ENCODE results near the gene RAB42. TPM values are rescaled to one million over a fixed set of nuclear protein-coding genes. Genes with fewer than 3 reads are reported as not detected.
"Not testable (repeated sequence)": the region's sequence is repeated elsewhere in the genome, so short reads cannot be mapped to it uniquely, and the experiment has no call there.

The RAB42 gene
- total RNA-seq, 1 donor from 2014 or later, result 1.6 TPM

GRCh38 chr1:28580722-28581530 is 11.1 kb upstream of the RAB42 start:
- no peak for DNase-seq (ENCODE audit: missing footprints)
- ATAC-seq, result peak; percentile 24
- intact Hi-C loops (cut with DNase I), result loop anchor here (2.0 kb wide), 2 partner anchors 28 to 62 kb away; partner anchors contain the start of genes TAF12 and TRNAU1AP

- intact Hi-C loops (cut with DNase I), result loop anchor here (2.0 kb wide), 2 partner anchors 29 to 61 kb away; partner anchors contain the start of genes TAF12 and TRNAU1AP
- DNase-seq (ENCODE audit: missing footprints), result peak; percentile 99
- peak; percentile 99 for ATAC-seq
These were observed 10.4 kb upstream of the RAB42 start for GRCh38 chr1:28581531-28582247.

- intact Hi-C loops (cut with DNase I), result no loop called here
- ATAC-seq, result peak; percentile 8
- DNase-seq (ENCODE audit: missing footprints), result no peak
These were observed 9.8 kb upstream of the RAB42 start for GRCh38 chr1:28582248-28582615.

- intact Hi-C loops (cut with DNase I); ATAC-seq; DNase-seq (ENCODE audit: missing footprints): not testable (repeated sequence)
These were observed 5.3 kb upstream of the RAB42 start for GRCh38 chr1:28586585-28587391.

GRCh38 chr1:28592321-28593071 is 431 bp downstream of the RAB42 start:
- intact Hi-C loops (cut with DNase I), result no loop called here
- no peak for DNase-seq (ENCODE audit: missing footprints)
- ATAC-seq, result peak; percentile 67

- ATAC-seq; DNase-seq (ENCODE audit: missing footprints); intact Hi-C loops (cut with DNase I): not testable (repeated sequence)
These were observed 1.9 kb downstream of the RAB42 start for GRCh38 chr1:28593988-28594356.

- DNase-seq (ENCODE audit: missing footprints); intact Hi-C loops (cut with DNase I): not testable (repeated sequence)
These were observed 2.8 kb downstream of the RAB42 start for GRCh38 chr1:28594686-28595411.

GRCh38 chr1:28595412-28596191 is 3.5 kb downstream of the RAB42 start:
- no peak for ATAC-seq
- intact Hi-C loops (cut with DNase I), result no loop called here
- DNase-seq (ENCODE audit: missing footprints), result no peak

More at GRCh38 chr1:28594686-28595411, 2.8 kb downstream of the RAB42 start:
- not testable (repeated sequence) for ATAC-seq

GRCh38 chr1:28596276-28596675 is 4.2 kb downstream of the RAB42 start:
- not testable (repeated sequence) for DNase-seq (ENCODE audit: missing footprints)

GRCh38 chr1:28601696-28602095 is 9.6 kb downstream of the RAB42 start:
- intact Hi-C loops (cut with DNase I), result loop anchor here (2.0 to 10.0 kb wide), 2 partner anchors 83 to 237 kb away; partner anchors contain the start of gene PHACTR4
- ATAC-seq (peak; percentile 36), DNase-seq (ENCODE audit: missing footprints) (no peak)

More at GRCh38 chr1:28596276-28596675, 4.2 kb downstream of the RAB42 start:
- ATAC-seq; intact Hi-C loops (cut with DNase I): not testable (repeated sequence)

- no peak for DNase-seq (ENCODE audit: missing footprints)
- intact Hi-C loops (cut with DNase I), result loop anchor here (2.0 to 10.0 kb wide), 2 partner anchors 84 to 238 kb away; partner anchors contain the start of gene PHACTR4
- peak; percentile 58 for ATAC-seq
These were observed 10.7 kb downstream of the RAB42 start for GRCh38 chr1:28602536-28603439.

GRCh38 chr1:28604411-28604810 is 12.3 kb downstream of the RAB42 start:
- intact Hi-C loops (cut with DNase I), result loop anchor here (10.0 kb wide), 1 partner anchor 240 kb away; the partner anchor contains the start of gene PHACTR4
- no peak for DNase-seq (ENCODE audit: missing footprints)
- no peak for ATAC-seq

GRCh38 chr1:28604962-28605361 is 12.9 kb downstream of the RAB42 start:
- no peak for ATAC-seq
- intact Hi-C loops (cut with DNase I), result loop anchor here (10.0 kb wide), 1 partner anchor 240 kb away; the partner anchor contains the start of gene PHACTR4

GRCh38 chr1:28606771-28607170 is 14.7 kb downstream of the RAB42 start:
- ATAC-seq (no peak), DNase-seq (ENCODE audit: missing footprints) (no peak)
- intact Hi-C loops (cut with DNase I), result loop anchor here (10.0 kb wide), 1 partner anchor 242 kb away; the partner anchor contains the start of gene PHACTR4

More at GRCh38 chr1:28604962-28605361, 12.9 kb downstream of the RAB42 start:
- no peak for DNase-seq (ENCODE audit: missing footprints)

GRCh38 chr1:28613175-28613574 is 21.1 kb downstream of the RAB42 start:
- intact Hi-C loops (cut with DNase I), result no loop called here
- DNase-seq (ENCODE audit: missing footprints), result no peak

More at GRCh38 chr1:28613175-28613574, 21.1 kb downstream of the RAB42 start:
- no peak for ATAC-seq
